Effector CD4-positive, alpha-beta T cell (primary cell): ENCODE data around the gene MT1E.
"Not testable (repeated sequence)": the region's sequence is repeated elsewhere in the genome, so short reads cannot be mapped to it uniquely, and the experiment has no call there.

Source experiments
- DNase-seq: peaks from one replicate; pipeline ENCODE4 v3.0.0-alpha.2; 2020

Gene MT1E

GRCh38 chr16:56607109-56607618 lies 18.4 kb upstream of the MT1E start:
- no peak for DNase-seq

DNA sequence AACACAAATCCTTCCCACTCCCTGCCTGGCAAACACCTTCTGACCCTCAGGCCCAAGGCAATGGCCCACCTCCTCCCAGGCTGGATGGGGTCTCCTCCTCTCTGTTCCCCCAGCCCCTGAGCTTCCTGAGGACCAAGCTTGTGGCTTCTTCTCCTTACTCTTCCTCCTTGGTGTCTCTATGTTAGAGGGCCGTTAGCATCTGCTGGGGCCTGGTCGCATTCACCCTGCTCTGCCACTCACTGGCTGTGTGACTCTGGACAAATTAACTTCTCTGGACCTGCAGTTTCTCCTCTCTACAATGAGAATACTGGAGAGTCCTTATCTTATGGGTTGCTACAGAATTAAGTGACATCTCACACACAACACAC lies 17.9 kb upstream of the MT1E start:
- DNase-seq, result no peak

DNA sequence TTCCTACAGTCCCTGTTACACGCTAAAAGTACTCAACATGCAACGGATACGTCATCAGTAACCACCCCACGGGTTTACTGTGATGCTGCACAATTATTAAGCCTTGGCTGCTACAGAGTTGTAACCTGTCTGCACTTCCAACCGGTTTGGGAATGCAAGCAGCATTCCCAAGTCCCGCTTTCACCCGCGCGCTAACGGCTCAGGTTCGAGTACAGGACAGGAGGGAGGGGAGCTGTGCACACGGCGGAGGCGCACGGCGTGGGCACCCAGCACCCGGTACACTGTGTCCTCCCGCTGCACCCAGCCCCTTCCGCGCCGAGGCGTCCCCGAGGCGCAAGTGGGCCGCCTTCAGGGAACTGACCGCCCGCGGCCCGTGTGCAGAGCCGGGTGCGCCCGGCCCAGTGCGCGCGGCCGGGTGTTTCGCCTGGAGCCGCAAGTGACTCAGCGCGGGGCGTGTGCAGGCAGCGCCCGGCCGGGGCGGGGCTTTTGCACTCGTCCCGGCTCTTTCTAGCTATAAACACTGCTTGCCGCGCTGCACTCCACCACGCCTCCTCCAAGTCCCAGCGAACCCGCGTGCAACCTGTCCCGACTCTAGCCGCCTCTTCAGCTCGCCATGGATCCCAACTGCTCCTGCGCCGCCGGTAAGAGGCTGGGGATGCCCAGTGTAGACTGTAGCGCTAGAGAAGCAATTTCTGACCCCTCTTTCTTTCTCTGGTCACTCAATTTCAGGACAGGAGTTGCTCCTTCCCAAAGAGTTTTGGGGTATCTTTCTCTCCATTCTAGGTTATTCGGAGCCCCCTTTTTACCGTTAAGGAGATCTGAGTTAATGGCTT lies 17.3 kb upstream of the MT1E start, which contains the start of gene MT2A:
TSS of gene MT2A (plus strand) at position 542 of the 833 bp plus-strand sequence. CDS start at position 614, 72 bp downstream.
- DNase-seq, result peak; percentile 80

DNA sequence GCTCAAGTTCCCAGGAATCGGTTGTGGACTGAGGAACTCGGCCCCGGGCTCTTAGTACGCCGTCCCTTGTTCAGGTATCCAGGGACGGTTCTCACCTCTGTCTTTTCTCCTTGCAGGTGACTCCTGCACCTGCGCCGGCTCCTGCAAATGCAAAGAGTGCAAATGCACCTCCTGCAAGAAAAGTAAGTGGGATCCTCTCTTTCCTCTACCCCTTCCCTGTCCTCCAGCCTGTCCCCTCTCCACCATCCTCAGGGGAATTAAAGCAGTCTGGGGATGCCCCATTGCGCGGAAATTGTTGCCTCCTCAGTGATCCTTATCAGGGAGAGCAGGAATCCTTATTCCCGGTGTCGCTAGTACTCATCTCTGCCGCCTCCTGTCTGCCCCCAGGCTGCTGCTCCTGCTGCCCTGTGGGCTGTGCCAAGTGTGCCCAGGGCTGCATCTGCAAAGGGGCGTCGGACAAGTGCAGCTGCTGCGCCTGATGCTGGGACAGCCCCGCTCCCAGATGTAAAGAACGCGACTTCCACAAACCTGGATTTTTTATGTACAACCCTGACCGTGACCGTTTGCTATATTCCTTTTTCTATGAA lies 16.6 kb upstream of the MT1E start:
- no peak for DNase-seq

DNA sequence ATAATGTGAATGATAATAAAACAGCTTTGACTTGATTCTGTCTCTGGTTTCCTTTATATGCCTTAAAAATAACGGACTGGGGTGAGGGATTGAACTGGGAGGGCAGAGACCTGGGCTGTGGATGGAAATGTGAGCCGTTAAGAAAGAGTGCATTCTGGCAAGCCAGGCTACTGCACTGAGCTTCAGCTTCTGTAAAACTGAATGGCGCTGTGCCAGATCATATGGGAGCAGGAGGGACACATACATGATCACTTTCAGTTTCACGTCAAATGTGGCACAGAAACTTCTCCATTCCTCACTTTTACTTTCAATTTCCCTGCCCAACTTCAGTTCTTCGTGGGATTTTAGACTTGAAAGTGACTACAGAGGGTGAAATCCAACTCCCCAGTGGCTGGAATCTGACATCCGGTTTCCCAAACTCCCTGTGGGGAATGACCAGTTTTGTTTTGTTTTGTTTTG lies 16.1 kb upstream of the MT1E start:
- DNase-seq, result peak; percentile 67

DNA sequence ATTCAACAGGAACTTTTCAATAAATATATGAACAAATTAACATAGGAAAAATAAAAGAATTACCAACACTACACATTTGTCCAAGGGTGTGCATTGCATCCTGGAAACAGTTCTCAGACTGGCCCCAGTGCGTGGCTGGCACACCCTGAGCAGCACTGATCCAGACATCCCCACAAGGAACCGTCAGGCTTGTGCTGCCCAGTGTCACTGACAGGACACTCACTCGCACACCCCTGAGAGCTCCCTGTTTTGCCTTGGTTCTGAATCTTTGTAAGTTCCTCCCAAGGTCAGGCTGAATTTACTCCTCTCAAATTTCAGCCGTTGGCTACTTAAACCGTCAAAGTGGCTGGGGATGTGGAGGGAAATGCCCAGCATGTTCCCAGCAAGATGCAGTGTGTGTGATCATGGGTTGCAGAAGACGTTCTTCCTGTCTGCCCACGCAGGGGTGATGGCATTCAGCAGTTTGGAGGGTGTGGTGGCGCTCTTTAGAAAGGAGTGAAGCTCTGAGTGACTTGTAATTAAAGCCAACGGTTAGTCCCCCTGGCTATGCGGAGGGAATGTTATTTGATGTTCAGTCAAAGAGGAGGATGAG lies 15.5 kb upstream of the MT1E start:
- peak; percentile 60 for DNase-seq

DNA sequence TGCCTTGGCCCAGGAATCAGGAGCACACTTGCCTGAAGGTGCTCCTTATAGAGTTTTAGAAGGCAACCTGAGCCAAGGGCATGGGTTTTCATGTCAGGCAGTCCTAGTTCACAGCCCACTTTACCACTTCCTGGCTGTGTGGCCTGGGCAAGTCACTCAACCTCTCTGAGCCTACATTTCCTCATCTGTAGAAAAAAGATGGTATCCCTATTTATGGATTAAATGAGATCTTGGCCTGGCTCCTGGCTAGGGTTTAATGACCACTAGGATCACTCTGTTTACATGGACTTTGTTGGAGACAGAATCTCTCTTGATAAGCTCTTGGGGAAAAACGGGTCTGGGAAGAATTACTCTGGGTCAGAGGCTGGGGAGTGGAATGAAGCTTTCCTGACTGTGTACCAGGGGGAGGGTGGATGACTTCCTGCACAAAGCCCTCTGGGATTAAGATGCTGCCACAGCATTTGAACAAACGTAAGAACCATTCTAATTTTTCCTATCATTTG lies 14.9 kb upstream of the MT1E start:
- no peak for DNase-seq

GRCh38 chr16:56611281-56611833 lies 14.2 kb upstream of the MT1E start:
- no peak for DNase-seq

DNA sequence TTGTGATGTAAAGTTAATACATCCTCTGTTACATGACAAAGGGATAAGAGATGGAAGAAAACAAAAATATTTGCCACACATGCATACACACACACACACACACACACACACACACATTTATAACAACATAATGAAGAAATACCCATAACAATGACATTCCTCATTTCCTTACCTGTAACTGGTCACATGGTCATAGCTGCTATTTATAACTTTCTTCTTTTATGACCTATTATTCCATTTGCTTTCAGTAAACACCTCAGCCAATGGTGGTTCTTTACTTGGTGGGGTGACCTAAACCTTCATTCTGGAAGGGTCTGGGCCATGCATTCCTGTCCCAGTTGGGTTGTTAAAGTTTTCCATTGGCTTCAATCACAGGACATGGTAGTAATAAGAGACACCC lies 11.9 kb upstream of the MT1E start:
- no peak for DNase-seq

GRCh38 chr16:56614549-56614991 lies 11.0 kb upstream of the MT1E start:
- no peak for DNase-seq

GRCh38 chr16:56615353-56615752 lies 10.2 kb upstream of the MT1E start:
- no peak for DNase-seq

- no peak for DNase-seq
These were observed 8.9 kb upstream of the MT1E start for GRCh38 chr16:56616608-56617211.

- peak; percentile 47 for DNase-seq
These were observed 8.1 kb upstream of the MT1E start for GRCh38 chr16:56617212-56618085.

- no peak for DNase-seq
These were observed 7.4 kb upstream of the MT1E start for GRCh38 chr16:56618138-56618537.

DNA sequence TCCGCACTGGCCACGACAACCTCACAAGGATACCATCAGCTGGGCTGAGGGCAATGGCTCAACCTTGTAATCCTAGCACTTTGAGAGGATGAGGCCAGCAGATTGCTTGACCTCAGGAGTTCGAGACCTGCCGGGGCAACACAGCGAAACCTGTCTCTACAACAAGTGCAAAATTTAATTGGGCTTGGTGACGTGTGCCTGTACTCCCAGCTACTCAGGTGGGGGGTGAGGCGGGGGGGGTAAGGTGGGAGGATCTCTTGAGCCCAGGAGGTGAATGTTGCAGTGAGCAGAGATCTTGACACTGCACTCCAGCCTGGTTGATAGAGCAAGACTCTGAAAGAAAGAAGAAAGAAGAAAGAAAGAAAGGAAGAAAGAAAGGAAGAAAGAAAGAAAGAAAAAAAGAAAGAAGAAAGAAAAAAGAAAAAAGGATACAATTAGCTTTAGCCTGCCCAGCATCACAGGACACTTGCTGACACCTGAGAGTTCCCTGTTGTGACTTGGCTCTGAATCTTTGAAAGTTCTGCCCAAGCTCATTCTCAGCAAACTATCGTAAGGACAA lies 5.2 kb upstream of the MT1E start:
- DNase-seq, result no peak

- DNase-seq, result not testable (repeated sequence)
These were observed 3.7 kb upstream of the MT1E start for GRCh38 chr16:56621665-56622445.

GRCh38 chr16:56623184-56623583 lies 2.4 kb upstream of the MT1E start:
- not testable (repeated sequence) for DNase-seq

DNA sequence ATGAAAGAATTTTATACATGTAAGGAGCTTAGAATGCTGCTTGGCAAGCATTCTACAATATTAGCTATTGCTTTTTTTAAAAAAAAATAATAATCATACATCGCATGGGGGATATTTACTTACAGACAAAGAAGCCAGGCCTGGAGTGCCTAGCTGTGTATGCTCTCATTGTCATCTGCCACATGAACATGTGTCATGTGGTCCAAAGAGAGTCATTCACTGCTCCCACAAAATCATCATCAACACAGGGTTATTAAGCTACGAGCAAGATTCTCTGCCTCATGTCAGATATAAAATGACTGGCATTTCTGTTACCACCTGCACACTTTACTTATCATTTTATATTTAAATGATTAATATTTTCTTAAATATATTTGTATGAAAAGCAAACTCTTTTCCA lies 1.9 kb upstream of the MT1E start:
- DNase-seq, result no peak

DNA sequence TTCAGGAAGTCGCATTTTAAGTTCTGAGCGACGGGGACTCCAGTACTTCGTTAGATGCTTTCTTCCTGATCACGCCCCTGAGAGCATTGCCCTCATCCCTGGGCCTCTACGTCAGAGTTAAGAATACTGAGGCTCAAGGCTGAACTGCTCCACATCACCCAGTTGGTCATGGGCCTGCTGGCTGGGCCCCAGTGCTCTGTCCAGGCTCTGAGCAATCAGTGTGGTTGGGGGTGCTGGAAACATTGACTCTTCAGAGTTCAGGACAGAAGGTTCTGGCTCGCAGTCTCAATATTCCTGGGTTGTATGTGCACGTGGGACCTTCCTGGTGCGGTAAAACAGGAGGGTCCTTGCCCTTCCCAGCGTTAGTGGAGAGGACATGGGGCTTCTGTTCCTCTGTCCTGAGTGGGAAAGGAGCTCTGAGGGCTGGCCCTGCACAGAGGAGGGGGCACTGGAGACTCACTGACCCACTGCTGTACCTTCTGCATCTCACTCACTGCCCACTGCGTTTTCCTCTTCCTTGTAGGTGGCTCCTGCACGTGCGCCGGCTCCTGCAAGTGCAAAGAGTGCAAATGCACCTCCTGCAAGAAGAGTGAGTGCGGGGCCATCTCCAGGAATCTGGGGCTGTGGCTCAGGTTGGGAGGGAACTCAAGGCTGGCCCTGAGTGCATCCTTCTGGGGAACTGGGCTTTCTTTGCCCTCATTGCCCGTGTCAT lies 518 bp downstream of the MT1E start:
- no peak for DNase-seq

- no peak for DNase-seq
These were observed 1.1 kb downstream of the MT1E start for GRCh38 chr16:56626685-56627084.
